ENCODE measurements around the gene ASCC2.

The ASCC2 gene

DNA sequence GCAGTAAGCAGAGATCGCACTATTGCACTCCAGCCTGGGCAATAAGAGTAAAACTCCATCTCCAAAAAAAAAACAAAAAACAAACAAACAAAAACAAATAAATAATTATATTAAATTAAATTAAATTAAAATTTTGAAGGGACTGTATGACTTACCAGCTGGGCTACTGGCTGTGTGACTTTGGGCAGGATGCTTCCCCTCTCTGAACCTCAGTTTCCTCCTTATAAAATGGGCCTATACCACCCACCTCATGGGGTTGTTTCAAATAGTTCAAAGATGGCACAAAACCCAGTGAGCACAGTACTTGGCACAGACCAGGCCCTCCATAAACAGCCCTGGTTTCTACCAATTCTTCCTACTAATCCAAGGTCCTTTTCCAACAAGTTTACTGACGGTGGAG is 34.9 kb downstream of the ASCC2 start:
- TF ChIP-seq, protein P1, sequence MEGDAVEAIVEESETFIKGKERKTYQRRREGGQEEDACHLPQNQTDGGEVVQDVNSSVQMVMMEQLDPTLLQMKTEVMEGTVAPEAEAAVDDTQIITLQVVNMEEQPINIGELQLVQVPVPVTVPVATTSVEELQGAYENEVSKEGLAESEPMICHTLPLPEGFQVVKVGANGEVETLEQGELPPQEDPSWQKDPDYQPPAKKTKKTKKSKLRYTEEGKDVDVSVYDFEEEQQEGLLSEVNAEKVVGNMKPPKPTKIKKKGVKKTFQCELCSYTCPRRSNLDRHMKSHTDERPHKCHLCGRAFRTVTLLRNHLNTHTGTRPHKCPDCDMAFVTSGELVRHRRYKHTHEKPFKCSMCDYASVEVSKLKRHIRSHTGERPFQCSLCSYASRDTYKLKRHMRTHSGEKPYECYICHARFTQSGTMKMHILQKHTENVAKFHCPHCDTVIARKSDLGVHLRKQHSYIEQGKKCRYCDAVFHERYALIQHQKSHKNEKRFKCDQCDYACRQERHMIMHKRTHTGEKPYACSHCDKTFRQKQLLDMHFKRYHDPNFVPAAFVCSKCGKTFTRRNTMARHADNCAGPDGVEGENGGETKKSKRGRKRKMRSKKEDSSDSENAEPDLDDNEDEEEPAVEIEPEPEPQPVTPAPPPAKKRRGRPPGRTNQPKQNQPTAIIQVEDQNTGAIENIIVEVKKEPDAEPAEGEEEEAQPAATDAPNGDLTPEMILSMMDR (IDR thresholded peaks at IDR 0.05; ENCODE audit: extremely low read depth, insufficient read depth, missing control alignments): no peak
- in situ Hi-C loops (cut with MboI; ENCODE audit: low pct_unique_long_range_greater_than_20kb, low sequenced_read_pairs, unreplicated experiment): no loop called here
- no peak for DNase-seq (ENCODE audit: low spot score)

DNA sequence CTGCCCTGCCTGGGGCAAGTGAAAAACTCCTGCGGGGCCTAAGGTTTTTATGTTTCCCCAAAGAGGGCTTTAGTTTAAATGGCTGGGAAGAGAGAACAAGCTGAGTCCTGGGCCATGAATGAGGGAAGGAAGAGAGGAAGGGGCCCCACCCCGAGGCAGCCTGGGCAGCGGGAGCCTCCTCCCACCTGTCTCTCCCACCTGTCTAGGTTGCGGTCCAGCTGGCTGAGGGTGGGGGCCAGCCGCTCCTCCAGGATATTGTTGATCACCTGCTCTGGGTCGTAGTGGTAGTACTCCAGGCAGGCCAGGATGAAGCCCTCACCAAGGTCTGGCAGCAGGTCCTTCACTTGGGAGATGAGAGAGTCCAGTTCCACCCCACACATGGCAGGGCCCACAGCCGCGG is 36.3 kb downstream of the ASCC2 start:
- in situ Hi-C loops (cut with MboI; ENCODE audit: low pct_unique_long_range_greater_than_20kb, low sequenced_read_pairs, unreplicated experiment): no loop called here
- DNase-seq (ENCODE audit: low spot score): no peak
- TF ChIP-seq, protein P1 (IDR thresholded peaks at IDR 0.05; ENCODE audit: extremely low read depth, insufficient read depth, missing control alignments): no peak

DNA sequence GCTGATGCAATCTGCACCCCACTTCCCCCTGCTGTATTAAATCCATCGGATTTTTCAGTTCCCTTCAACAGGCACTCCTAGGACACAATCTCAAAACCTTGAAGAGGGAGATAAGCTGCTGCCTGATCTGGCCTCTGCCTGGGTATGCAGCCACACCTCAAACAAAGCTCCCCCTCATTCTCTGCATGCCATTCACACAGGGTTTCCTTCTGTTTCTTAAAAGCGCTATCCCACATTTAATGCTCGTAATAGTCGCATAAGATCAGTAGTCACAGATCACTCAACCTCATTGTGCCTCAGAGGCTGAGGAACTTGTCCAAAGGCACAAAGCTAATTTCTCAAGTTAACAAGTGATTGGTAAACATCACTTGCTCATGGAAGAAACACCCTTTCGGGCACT is 36.9 kb downstream of the ASCC2 start:
- in situ Hi-C loops (cut with MboI; ENCODE audit: low pct_unique_long_range_greater_than_20kb, low sequenced_read_pairs, unreplicated experiment): no loop called here
- TF ChIP-seq, protein P1 (IDR thresholded peaks at IDR 0.05; ENCODE audit: extremely low read depth, insufficient read depth, missing control alignments): no peak

DNA sequence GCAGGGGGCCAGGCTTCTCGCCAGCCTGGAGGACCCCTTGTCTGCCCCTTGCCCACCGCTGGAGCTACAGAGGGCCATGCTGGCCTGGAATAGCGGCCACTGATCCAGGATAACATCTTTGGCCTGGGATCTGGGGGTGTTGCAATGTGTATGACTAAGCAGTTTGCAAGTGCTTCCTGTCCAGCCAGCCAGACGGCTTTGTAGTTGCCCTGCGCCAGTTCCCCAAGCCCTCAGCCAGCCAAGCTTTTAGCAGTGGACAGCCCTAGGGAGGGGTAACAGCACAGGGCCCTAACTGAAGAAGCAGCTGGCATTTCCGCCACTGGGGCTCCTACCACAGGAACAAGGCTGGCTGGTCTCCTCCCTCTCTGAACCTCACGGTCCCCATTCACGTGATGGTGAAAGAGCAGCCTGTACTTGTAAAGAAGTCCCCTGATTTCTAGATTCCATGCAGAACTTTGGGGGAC is 38.8 kb downstream of the ASCC2 start:
- TF ChIP-seq, protein P1 (IDR thresholded peaks at IDR 0.05; ENCODE audit: extremely low read depth, insufficient read depth, missing control alignments): no peak
- in situ Hi-C loops (cut with MboI; ENCODE audit: low pct_unique_long_range_greater_than_20kb, low sequenced_read_pairs, unreplicated experiment): no loop called here
- no peak for DNase-seq (ENCODE audit: low spot score)

More for the DNA sequence above, 36.9 kb downstream of the ASCC2 start:
- DNase-seq (ENCODE audit: low spot score): no peak

DNA sequence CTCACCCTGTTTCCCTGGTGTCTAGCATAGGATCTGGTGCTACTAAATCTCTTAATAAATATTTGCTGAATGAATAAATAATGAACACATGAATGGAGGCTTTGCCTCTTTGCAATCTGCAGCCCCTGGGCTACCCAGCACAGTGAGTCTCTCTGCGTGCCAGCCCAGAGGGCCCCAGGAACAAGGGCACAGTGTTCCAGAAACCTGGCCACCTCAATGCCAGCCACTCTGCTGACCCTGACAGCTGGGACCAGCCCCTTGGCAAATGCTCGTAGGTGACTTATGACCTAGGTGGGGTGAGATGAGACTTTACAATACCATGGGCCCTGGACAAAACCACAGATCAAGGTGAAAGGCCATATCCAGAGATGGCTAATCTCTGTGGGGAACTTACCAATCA is 39.3 kb downstream of the ASCC2 start:
- in situ Hi-C loops (cut with MboI; ENCODE audit: low pct_unique_long_range_greater_than_20kb, low sequenced_read_pairs, unreplicated experiment): no loop called here
- DNase-seq (ENCODE audit: low spot score): no peak
- TF ChIP-seq, protein P1 (IDR thresholded peaks at IDR 0.05; ENCODE audit: extremely low read depth, insufficient read depth, missing control alignments): no peak

DNA sequence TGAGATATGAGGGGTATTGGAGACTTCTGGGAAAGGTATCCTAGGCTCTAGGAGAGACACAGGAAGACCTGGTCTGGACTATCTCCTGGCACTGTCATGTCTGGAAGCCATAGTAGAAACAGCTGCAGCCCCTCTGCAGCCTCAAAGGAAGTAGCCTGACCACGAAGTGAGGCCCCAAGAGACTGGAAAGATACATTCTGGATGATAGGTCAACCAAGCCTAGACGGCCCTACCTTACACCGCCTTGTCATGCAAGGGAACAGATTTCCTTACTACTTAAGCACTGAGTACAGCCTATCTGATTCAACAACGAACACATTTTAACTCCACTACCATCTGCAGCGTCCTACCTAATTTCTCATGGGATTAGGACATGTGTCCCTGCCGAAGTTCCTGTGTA is 39.8 kb downstream of the ASCC2 start:
- in situ Hi-C loops (cut with MboI; ENCODE audit: low pct_unique_long_range_greater_than_20kb, low sequenced_read_pairs, unreplicated experiment): no loop called here
- TF ChIP-seq, protein P1 (IDR thresholded peaks at IDR 0.05; ENCODE audit: extremely low read depth, insufficient read depth, missing control alignments): no peak
- peak; percentile 39 for DNase-seq (ENCODE audit: low spot score)

DNA sequence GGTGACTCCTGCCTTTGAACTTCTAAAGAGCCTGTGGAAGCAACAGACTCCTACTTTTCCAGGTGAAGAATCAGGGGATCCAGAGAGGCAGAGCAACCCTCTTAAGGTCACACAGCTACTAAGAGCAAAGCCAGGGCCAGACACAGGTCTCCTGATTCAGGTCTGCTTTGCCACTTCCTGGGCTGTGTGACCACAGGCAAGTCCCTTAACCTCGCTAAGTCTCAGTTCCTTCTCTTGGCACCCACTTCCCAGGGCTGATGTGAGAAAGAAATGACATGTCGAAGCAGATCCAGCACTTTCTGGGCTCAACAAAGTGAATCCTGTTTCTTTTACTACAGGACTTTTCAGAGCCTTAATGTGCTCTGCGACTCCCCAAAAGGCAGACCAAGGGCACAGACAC is 40.7 kb downstream of the ASCC2 start:
- peak; percentile 59 for DNase-seq (ENCODE audit: low spot score)
- in situ Hi-C loops (cut with MboI; ENCODE audit: low pct_unique_long_range_greater_than_20kb, low sequenced_read_pairs, unreplicated experiment): no loop called here

More for the DNA sequence above, 40.7 kb downstream of the ASCC2 start:
- TF ChIP-seq, protein P1 (IDR thresholded peaks at IDR 0.05; ENCODE audit: extremely low read depth, insufficient read depth, missing control alignments): no peak

Measured in GM13977 (cell line).